DMS153 treated with DMSO at 0.1 percent for 48 hours (cell line): ENCODE measurements around the gene NREP.

ENCODE experiments used
- DNase-seq: peaks from one replicate; lab custom pipeline; 2025; ENCODE audit not compliant: unreplicated experiment; lab: John Stamatoyannopoulos, UW

NREP gene

DNA sequence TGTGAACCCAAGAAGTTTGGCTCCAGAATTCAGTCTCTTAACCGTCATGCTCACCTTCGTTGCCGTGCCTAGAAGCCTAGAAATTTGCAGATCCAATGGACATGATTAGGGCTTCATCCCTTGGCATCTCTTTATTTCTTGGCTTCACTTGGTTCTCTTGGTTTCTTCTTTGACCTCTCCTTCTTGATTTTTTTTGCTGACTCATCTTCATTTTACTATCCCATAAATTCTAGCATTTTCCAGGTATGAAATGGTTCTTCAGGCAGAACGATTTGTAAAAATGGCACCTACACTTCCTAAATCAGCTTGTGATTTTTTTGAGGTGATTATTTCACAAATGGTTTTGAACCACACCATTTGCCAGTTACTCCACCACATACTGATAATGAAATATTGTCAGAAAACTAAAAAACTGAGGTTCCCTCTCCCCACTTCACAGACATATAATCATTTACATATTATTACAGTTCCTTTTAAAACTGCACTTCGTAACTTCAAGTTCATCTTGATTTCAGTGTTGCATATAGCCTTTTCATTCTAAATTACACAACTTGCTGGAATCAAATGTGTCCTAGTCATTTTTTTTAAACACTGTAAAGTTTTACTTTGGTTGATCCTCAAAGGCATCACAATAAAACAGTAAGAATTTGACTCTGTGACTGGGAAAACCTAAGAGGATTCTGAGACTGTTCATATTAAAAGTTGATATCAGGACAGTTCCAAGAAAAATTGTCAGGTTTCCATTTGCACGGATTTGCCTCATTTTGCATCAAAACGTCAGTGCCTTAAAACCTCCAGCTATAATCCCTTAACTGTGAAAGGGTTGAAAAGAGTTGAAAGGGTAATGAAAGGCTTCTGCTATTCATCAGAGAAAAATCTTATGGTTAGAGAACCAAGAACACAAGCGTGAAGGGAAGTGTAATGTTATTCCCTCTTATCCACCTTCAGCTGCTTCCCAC, 8.9 kb upstream of the NREP start:
- DNase-seq: no peak

GRCh38 chr5:111764019-111764418, 7.0 kb upstream of the NREP start:
- DNase-seq: no peak

GRCh38 chr5:111762895-111763294, 5.9 kb upstream of the NREP start:
- DNase-seq: no peak

DNA sequence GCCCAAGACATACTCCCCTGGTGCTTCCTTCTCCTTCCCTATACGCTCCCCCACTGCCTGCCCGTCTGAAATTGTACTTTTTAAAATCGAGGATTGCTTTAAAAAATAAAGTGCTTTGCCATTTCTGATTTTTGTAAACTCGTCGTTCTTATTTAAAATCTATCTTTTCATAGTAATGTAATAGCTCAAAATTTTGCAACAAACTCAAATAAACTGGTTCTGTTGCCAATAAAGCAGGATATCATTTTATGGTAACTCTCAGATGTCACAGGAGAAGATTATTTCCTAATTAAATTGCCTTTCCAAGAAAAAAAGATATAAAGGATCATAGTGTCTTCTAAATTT, 1.3 kb upstream of the NREP start:
- no peak for DNase-seq

- DNase-seq: peak; percentile 52
These were observed 625 bp upstream of the NREP start for GRCh38 chr5:111757355-111758283.

DNA sequence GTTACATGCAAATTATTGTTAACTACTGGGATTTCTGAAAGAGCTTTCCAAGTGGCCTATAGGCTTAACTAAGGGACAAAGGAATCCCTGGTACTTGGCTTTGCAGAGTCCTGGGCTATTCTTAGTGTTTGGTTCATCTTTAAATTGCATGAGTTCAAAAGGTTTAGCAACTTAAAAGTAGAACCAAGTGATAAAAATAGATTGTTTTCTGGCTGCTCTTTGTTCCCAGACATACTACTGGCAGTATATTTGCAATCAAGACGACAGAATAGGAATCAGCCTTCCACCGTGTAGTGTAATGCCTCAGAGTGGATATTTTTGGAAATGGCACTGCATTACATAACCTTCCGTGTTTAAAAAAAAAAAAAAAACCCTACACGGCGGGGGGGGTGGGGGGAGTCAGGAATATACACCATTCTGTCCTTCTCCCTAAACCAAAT, 1.0 kb downstream of the NREP start:
- no peak for DNase-seq

GRCh38 chr5:111755345-111755941, 1.6 kb downstream of the NREP start:
- no peak for DNase-seq

DNA sequence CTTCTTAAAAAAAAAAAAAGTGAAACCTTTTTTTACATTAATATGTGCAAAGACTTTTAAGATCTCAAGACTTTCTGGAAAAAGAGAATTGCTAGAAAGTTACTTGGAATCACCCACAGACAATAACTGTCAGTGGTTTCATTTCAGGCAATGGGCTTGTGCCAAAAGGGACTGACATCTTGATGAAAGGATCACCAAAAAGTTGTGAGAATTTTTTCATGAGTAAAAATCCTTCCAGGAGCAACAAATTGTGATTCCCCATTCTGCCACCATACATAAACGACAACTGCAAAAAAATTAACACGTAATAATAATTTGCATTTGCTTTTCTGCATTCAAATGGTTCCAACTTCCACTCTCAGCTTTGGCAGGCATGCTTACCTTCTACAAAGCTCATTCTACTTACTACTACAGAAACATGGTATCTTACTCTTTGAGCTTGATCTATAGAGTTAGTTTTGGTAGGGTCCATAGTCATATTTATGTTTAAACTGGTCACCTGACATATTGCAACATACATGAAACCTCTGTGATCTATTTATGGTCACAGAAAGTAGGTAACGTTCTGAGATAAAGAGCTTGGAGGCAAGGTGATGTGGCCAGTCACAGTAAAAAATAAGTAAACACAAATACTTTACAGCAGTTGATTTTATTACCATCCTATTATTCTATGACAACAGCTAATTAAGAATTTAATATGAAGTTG, 3.0 kb downstream of the NREP start:
- no peak for DNase-seq

GRCh38 chr5:111752426-111752965, 4.5 kb downstream of the NREP start:
- no peak for DNase-seq

DNA sequence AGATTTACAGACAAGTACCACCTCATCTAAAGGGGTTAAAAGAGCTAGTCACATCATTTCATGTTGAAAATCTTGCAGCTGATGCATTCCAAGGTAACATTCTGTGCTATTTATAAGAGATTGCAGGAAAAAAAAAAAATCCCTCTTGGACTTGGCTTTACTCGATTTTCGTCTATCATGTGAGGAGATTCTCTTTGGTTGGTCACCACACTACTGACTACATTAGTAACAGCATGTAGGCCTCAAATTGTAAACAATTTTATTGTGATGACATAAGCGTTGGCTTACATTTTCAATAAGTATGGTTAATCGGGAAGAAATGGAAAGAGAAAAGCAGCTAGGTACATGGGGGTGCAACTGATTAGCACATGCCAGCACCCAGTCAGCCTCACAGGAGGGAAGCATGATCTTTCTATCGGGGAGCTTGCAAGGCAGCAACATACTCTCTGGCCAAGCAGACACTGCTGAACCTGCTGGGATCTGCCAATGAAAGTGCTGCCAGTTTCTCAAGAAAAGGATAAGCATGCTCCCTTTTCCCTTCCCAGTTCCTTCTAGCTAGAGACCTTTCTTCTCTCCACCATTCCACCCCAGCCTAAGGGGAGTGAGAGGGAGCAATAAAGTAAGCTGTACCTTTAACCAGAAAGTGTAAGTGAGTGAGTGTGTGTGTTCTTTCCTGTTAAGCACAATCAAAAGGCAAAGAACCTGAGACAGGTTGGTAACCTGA, 7.5 kb downstream of the NREP start:
- DNase-seq: no peak

- no peak for DNase-seq
These were observed 8.7 kb downstream of the NREP start for GRCh38 chr5:111748304-111748763.

DNA sequence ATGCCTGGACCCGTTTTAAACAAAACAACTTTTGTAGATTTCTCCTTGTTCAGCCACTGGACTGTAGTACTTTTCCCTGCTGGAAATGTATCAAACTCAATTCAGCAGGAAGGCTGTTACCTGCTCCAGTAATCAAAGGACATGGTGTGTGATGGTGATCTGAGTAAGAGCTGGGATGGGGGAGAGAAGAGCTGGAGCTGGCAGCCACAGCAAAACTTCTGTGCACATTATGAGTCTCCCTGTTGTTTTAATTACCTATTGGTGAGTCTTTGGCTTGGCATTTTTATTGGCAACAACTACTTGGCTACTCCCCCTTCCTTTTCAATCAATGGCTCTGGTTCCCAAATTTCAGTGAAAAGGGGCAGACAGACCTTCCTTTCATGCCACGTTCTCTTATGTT, 9.7 kb downstream of the NREP start:
- no peak for DNase-seq

- DNase-seq: no peak
These were observed 10.2 kb downstream of the NREP start for GRCh38 chr5:111746791-111747190.

- no peak for DNase-seq
These were observed 11.8 kb downstream of the NREP start for GRCh38 chr5:111745075-111745739.

GRCh38 chr5:111744455-111744854, 12.5 kb downstream of the NREP start:
- no peak for DNase-seq

- no peak for DNase-seq
These were observed 13.0 kb downstream of the NREP start for GRCh38 chr5:111743988-111744387.

DNA sequence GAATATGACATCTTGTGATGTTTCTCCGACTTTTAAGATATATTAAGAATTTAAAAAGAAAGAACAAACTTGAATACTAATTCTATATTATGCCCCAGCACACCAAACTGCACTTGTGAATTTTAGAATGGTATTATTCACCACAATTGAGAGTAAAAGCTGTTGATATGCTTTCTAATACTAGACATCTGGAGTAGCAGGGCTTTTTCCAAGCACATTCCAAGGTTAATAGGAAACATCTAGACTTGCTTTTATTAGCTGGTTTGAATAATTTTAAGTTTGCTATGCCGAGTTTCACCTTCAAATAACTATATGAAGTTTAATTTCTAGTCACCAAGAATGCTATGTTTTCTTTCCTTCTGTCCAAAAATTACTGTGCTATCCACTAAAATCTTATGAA, 13.5 kb downstream of the NREP start:
- no peak for DNase-seq

DNA sequence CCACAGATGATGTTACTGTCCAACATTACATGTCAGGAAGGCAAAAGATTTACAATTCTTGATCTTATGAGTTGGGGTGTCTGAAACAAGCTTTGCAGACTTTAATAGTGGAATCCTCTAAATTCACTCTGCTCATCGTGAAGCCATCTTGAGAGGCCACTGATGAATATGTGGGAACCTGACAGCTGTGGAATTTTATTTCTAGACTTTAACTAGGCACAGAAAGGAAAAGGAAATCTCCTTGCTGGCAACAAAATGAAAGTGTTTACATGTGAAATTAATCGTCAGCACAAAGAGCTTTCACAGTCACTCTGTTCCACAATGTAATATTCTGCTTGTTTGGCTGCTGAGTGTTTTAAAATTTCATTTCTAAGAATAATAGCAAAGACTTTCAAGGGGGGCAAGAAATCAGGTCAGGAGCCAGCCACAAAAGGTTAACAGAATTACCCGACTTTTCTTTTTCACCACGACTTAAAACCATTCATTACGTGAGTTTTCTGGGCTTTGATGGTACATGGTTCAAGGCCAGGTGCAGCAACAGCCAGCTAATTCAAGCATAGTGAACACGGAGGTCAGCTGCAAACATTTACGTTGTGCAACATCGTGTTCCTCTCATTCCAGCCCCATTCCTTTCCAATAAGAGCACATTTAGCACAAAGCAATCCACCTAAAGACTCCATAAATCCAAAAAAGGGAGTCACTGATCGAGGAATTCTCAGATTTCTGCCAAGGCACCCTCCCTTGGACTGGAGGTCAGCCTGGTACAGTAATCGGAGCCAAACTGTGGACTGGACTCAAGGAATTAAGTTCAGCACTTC, 14.6 kb downstream of the NREP start:
- DNase-seq: no peak
